Stimulated activated naive B cell treated with anti-CD40 and anti-IgM and Interleukin-4, amounts not matched to agents 10 μg/mL and 1 μg/mL and 100 μg/mL, for 72 hours (primary cell): ENCODE measurements around the gene KPNA6.
"Not testable (repeated sequence)": the region's sequence is repeated elsewhere in the genome, so short reads cannot be mapped to it uniquely, and the experiment has no call there.

Experiments used
- ATAC-seq, 2 donors: fragments of 150-1000 bp; cut with Tn5 transposase; replicated peaks; 2 replicates each; pipeline ENCODE4 v1.10.0; 2021; ENCODE audit warnings: moderate library complexity in 1 of 2
- DNase-seq: peaks from one replicate; pipeline ENCODE4 v3.0.0; 2021
- H3K27ac Mint-ChIP-seq: one replicate; pipeline ENCODE4 v1.8.0; 2022; ENCODE audit warnings: mild to moderate bottlenecking, mixed read lengths
- H3K27me3 Mint-ChIP-seq, 2 donors: one replicate each; pipeline ENCODE4 v1.8.0; 2022; ENCODE audit warnings: mixed read lengths in 2 of 2
- H3K36me3 Mint-ChIP-seq, 2 donors: one replicate each; pipeline ENCODE4 v1.8.0; 2022; ENCODE audit warnings: mixed read lengths in 2 of 2, mild to moderate bottlenecking in 1 of 2
- H3K4me1 Mint-ChIP-seq, 2 donors: one replicate each; pipeline ENCODE4 v1.8.0; 2022; ENCODE audit warnings: mixed read lengths in 2 of 2, mild to moderate bottlenecking in 1 of 2
- H3K4me3 Mint-ChIP-seq, 2 donors: one replicate each; pipeline ENCODE4 v1.8.0; 2022; ENCODE audit warnings: mild to moderate bottlenecking in 2 of 2, mixed read lengths in 2 of 2, moderate library complexity in 1 of 2
- H3K9me3 Mint-ChIP-seq, 2 donors: one replicate each; pipeline ENCODE4 v1.8.0; 2022; ENCODE audit warnings: mixed read lengths in 2 of 2, mild to moderate bottlenecking in 1 of 2

Gene KPNA6

DNA sequence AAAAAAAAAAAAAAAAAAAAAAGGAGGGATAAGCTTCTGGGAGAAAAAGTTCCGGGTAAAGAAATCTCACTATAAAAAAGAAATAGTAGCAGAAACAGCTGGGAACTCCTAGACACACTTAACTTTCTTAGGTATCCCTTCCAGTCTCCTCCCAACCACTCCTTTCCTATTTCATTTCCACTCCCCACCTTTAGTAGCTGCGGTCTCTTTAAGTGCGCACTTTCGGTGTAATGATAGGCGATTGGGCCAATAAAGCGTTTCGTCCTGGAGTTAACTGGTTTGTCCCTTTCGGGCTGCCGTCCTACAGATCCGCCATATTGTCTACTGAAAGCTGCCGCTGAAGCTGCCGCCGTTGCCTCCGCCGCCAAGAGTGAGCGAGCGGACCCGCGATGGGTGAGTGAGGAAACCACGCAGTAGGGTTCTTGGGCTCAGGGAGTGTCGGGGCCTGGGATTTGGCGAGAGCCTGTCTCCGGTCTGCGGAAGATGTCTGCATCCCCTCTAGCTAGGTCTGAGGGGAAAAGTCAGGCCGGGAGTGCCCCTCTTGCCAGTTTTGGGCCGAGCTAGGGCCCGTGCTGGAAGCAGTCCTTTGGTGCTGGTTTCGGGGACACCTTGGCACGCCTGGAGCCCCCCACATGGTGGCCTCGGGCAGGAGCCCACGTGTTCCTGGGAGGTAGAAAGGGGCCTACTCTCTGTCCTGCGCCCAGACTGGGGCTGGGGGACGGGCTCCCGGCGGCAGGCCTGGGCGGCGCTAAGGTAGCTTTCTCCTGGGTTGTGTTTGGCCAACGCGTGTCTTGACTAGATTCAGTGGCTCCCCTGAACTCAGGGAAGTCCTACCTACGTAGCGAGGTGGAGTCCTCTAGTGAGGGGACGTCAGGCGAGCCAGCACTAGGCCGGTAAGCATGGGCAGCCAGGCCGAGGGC lies at the start of gene KPNA6:
TSS of gene KPNA6 (plus strand) at position 315 of the 920 bp plus-strand sequence. CDS start at position 390, 75 bp downstream.
- peaks cover 28 to 46% of the 10 kb centered on the region in 2 donors for H3K4me1 Mint-ChIP-seq
- H3K4me3 Mint-ChIP-seq = peak within 1 kb of the TSS; percentile 98 to 99
- no peaks in the 10 kb centered on the region for H3K27me3 Mint-ChIP-seq
- H3K9me3 Mint-ChIP-seq = no peaks in the 10 kb centered on the region
- DNase-seq = peak; percentile 89
- peak within 1 kb of the TSS; percentile 99 for H3K27ac Mint-ChIP-seq
- ATAC-seq = peak; percentile 76 to 84
- peaks cover 3 to 16% of the 10 kb centered on the region in 2 donors for H3K36me3 Mint-ChIP-seq

- no peaks in the 10 kb centered on the region for H3K9me3 Mint-ChIP-seq
- no peaks in the 10 kb centered on the region for H3K27me3 Mint-ChIP-seq
- no peak for ATAC-seq
- no peak for DNase-seq
- peaks cover 2 to 11% of the 10 kb centered on the region in 2 donors for H3K4me1 Mint-ChIP-seq
- H3K4me3 Mint-ChIP-seq = no peak overlapping the region
- H3K27ac Mint-ChIP-seq = peak overlapping the region; percentile 14
- H3K36me3 Mint-ChIP-seq = peaks cover 17 to 29% of the 10 kb centered on the region in 2 donors
Observed at GRCh38 chr1:32060914-32061313, 46.9 kb upstream of the KPNA6 start.

DNA sequence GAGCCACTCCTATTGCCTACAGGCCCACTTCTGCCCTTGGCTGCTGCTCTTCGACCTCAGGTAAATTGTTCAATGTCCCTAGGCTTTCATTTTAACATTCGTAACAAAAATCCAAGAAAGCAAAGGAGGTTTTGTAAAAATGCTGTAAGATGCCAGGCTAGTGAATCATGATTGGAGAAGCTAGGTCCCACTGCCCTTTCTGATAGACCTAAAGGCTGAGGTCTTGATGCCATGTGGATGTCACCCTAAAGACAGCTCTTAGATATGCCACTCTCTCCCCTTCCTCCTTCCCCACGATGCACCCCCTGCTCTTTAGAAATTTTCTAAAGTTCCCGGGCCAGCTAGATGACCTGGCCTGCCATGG lies 45.0 kb upstream of the KPNA6 start:
- Mint-ChIP-seq H3K9me3 (no peaks in the 10 kb centered on the region), H3K27me3 (no peaks in the 10 kb centered on the region), H3K36me3 (peaks cover 17 to 28% of the 10 kb centered on the region in 2 donors), H3K4me1 (peaks cover 5 to 18% of the 10 kb centered on the region in 2 donors), H3K27ac (peak overlapping the region; percentile 75), H3K4me3 (no peak overlapping the region)
- DNase-seq (no peak), ATAC-seq (no peak)

GRCh38 chr1:32063261-32063681 lies 44.6 kb upstream of the KPNA6 start:
- H3K4me3 Mint-ChIP-seq = no peak overlapping the region
- ATAC-seq (peak; percentile 41 to 47), DNase-seq (no peak)
- H3K27ac Mint-ChIP-seq = no peak overlapping the region
- H3K9me3 Mint-ChIP-seq = no peaks in the 10 kb centered on the region
- no peaks in the 10 kb centered on the region for H3K27me3 Mint-ChIP-seq
- H3K36me3 Mint-ChIP-seq = peaks cover 17 to 27% of the 10 kb centered on the region in 2 donors
- H3K4me1 Mint-ChIP-seq = peaks cover 5 to 18% of the 10 kb centered on the region in 2 donors

DNA sequence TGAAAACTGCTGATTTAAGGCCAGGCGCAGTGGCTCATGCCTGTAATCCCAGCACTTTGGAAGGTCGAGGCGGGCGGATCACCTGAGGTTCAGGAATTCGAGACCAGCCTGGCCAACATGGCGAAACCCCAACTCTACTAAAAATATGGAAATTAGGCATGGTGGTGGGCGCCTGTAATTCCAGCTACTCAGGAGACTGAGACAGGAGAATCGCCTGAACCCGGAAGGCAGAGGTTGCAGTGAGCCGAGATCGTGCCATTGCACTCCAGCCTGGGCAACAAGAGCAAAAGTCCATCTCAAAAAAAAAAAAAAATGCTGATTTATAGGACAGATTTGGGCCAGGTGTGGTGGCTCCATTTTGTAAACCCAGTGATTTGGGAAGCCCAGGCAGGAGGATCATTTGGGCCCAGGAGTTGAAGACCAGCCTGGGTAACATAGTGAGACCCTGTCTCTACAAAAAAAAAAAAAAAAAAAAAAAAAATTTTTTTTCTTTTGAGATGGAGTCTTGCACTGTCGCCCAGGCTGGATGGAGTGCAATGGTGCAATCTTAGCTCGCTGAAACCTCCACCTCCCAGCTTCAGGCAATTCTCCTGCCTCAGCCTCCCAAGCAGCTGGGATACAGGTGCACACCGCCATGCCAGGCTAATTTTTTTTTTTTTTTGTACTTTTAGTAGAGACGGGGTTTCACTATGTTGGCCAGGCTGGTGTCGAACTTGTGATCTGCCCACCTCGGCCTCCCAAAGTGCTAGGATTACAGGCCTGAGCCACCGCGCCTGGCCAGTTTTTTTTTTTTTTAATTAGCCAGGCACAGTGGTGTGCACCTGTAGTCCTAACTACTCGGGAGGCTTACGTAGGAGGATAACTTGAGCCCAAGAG lies 42.0 kb upstream of the KPNA6 start:
- H3K27ac Mint-ChIP-seq = peak overlapping the region; percentile 37
- not testable (repeated sequence) for H3K27me3 Mint-ChIP-seq, H3K9me3 Mint-ChIP-seq, H3K4me3 Mint-ChIP-seq, DNase-seq
- peak in 1 of 2 donors; percentile 47 for ATAC-seq
- peaks cover 8 to 18% of the 10 kb centered on the region in 2 donors for H3K4me1 Mint-ChIP-seq
- H3K36me3 Mint-ChIP-seq = peaks cover 6 to 13% of the 10 kb centered on the region in 2 donors

DNA sequence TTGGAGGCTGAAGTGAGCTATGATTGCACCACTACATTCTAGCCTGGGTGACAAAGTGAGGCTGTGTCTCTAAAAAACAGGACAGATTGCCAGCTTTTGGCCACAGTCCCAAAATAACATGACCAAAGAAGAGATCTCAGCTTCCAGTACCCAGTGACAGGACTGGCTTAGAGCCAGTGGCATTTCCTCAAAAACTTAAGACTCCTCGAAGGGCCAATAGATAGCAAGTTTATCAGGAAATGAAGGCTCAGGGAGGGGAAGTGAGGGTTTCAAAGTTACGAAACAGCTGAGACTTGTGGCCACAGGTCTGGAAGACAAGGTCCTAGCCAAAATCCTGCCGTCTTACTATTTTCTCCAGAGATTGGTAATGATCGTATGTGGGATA lies 41.4 kb upstream of the KPNA6 start:
- no peak overlapping the region for H3K4me3 Mint-ChIP-seq
- DNase-seq (no peak), ATAC-seq (peak; percentile 75 to 76)
- peaks cover 8 to 18% of the 10 kb centered on the region in 2 donors for H3K4me1 Mint-ChIP-seq
- H3K27ac Mint-ChIP-seq = no peak overlapping the region
- H3K9me3 Mint-ChIP-seq = no peaks in the 10 kb centered on the region
- H3K27me3 Mint-ChIP-seq = no peaks in the 10 kb centered on the region
- H3K36me3 Mint-ChIP-seq = peaks cover 4 to 12% of the 10 kb centered on the region in 2 donors

DNA sequence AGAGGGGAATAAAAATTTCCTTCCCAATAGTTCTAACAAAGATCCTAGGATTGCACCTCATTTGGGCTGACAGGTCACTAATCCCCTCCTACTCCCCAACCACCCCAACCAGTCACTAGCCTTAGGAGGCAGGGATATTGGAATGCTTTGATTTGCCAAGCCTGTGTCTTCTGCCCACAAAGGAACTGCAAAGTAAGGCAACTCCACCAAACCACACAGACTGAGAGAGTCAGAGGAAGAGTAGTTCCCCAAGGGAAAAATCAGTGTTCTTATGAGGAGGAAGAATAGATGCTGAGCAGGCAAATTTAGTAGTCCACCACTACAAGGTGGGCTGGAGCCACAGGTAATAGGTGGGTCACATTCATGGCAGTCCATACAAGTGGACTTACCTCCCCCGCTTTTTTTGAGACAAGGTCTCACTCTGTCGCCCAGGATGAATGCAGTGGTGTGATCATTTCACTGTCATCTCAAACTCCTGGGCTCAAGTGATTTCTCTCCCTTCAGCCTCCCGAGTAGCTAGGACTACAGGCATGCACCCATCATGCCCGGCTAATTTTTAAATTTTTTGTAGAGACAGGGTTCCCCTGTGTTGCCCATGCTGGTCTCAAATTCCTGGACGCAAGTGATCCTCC lies 38.8 kb upstream of the KPNA6 start:
- Mint-ChIP-seq H3K36me3 (no peaks in the 10 kb centered on the region), H3K4me3 (no peak overlapping the region), H3K27me3 (no peaks in the 10 kb centered on the region), H3K9me3 (no peaks in the 10 kb centered on the region), H3K27ac (no peak overlapping the region), H3K4me1 (peaks cover 19 to 28% of the 10 kb centered on the region in 2 donors)
- ATAC-seq = no peak
- DNase-seq = no peak

DNA sequence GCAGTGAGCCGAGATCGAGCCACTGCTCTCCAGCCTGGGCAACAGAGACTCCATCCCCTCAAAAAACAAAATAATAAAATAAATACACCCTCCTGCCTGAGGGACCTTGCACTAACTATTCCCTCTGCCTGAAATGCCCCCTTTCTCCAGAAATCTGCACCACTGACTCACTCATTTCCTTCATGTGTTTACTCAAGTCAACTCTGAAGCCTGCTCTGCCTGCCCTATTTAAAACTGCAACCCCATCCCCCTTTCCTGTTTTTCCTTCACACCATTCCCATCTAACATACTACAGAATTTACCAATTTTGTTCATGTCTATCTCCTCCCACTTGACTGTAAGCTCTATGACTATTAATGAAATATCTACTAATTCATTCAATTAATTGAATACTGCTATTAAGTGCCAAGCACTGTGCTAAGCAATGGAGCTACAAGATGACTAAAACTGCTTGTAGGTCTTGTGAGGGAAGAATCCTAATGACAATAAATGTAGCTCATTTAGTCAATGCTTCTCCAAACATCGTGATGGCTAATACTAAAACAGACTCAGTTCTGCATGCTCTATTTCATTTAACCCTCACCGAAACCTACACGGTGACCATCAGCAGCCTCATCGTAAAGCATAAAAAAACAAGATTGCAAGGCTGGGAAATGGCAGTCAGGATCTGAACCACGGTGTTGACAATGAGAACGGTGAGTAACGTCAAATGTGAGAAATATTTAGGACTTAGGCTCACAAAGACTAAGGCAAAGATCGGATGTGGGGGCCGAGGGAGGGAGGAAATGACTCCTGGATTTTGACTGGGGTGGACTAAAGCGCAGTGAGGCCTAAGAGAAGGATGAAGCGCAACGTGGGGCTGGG lies 35.9 kb upstream of the KPNA6 start:
- peak overlapping the region; percentile 93 to 97 for H3K4me3 Mint-ChIP-seq
- DNase-seq (no peak), ATAC-seq (peak in 1 of 2 donors; percentile 1)
- peaks cover 32 to 46% of the 10 kb centered on the region in 2 donors for H3K4me1 Mint-ChIP-seq
- H3K9me3 Mint-ChIP-seq = no peaks in the 10 kb centered on the region
- H3K36me3 Mint-ChIP-seq = peaks cover 1 to 8% of the 10 kb centered on the region in 2 donors
- no peaks in the 10 kb centered on the region for H3K27me3 Mint-ChIP-seq
- peak overlapping the region; percentile 98 for H3K27ac Mint-ChIP-seq

DNA sequence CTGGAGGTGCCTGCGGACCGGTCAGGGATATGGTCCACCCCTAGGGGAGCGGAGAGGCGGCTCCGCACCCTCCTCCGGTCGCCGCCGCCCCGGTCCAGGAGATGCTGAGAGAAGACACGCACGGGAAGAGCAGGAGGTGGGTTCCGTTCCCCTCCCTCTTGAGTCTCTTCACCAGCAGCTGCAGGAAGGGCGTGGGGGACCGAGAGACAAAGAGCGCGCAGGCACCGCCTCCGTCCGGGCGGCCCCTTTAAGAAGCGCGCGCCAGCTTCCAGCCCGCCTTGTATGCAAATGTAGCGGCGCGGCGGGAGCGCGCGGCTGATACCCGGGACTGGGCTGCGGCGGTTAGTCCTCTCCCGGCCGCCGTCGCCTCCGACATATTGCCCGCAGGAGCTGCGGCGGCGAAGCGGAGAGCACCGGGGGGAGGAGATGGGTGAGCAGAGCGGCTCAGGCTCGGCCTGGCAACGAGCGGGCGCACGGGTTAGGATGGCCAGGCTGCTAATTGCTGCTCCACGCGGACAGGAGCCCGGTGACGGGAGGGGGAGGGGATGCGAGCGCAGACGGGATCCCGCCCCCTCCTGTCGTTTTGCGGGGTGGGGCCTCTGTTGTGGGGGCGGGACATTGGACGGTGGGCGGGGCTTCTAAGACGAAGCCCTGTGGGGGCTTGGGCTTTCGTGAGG lies 35.1 kb upstream of the KPNA6 start, which contains the start of gene TMEM39B:
TSS of gene TMEM39B (plus strand) at position 318 of the 677 bp plus-strand sequence. CDS start at position 427, 109 bp downstream.
- peak within 1 kb of the TSS; percentile 98 for H3K27ac Mint-ChIP-seq
- DNase-seq = peak; percentile 92
- peak; percentile 91 to 94 for ATAC-seq
- H3K9me3 Mint-ChIP-seq = no peaks in the 10 kb centered on the region
- no peaks in the 10 kb centered on the region for H3K27me3 Mint-ChIP-seq
- H3K4me1 Mint-ChIP-seq = peaks cover 39 to 54% of the 10 kb centered on the region in 2 donors
- H3K4me3 Mint-ChIP-seq = peak within 1 kb of the TSS; percentile 93 to 97
- H3K36me3 Mint-ChIP-seq = peaks cover 9 to 15% of the 10 kb centered on the region in 2 donors

- Mint-ChIP-seq H3K4me3 (peak overlapping the region; percentile 93 to 97), H3K36me3 (peaks cover 10 to 15% of the 10 kb centered on the region in 2 donors), H3K27me3 (no peaks in the 10 kb centered on the region), H3K4me1 (peaks cover 39 to 54% of the 10 kb centered on the region in 2 donors), H3K27ac (peak overlapping the region; percentile 98), H3K9me3 (no peaks in the 10 kb centered on the region)
- DNase-seq = no peak
- ATAC-seq = peak; percentile 32 to 44
Observed at GRCh38 chr1:32073299-32074229, 34.3 kb upstream of the KPNA6 start.

DNA sequence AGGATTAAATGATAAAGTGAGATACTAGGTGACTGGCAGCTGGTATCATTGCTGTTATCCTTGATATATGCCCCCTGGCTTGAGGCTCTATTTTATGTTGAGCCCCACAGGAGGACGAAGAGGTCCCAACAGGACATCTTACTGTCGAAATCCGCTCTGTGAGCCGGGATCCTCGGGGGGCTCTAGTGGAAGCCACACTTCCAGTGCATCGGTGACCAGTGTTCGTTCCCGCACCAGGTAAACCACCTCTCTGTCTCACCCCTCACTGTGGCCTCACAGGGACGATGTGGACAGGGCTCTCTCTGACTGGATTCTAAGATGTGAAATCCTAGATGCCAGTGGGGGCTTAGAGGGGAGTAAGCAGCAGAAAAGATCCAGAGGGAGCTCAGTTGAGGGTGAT lies 33.0 kb upstream of the KPNA6 start:
- H3K9me3 Mint-ChIP-seq = no peaks in the 10 kb centered on the region
- H3K27ac Mint-ChIP-seq = no peak overlapping the region
- no peak overlapping the region for H3K4me3 Mint-ChIP-seq
- no peaks in the 10 kb centered on the region for H3K27me3 Mint-ChIP-seq
- H3K36me3 Mint-ChIP-seq = peaks cover 17 to 20% of the 10 kb centered on the region in 2 donors
- H3K4me1 Mint-ChIP-seq = peaks cover 37 to 54% of the 10 kb centered on the region in 2 donors
- DNase-seq (no peak), ATAC-seq (no peak)

GRCh38 chr1:32077451-32077850 lies 30.4 kb upstream of the KPNA6 start:
- no peak for ATAC-seq
- H3K4me3 Mint-ChIP-seq = no peak overlapping the region
- peaks cover 27 to 29% of the 10 kb centered on the region in 2 donors for H3K36me3 Mint-ChIP-seq
- H3K27ac Mint-ChIP-seq = peak overlapping the region; percentile 28
- H3K9me3 Mint-ChIP-seq = no peaks in the 10 kb centered on the region
- peaks cover 32 to 60% of the 10 kb centered on the region in 2 donors for H3K4me1 Mint-ChIP-seq
- DNase-seq = no peak
- no peaks in the 10 kb centered on the region for H3K27me3 Mint-ChIP-seq
